ENCODE results near the gene SPATA46. TPM values are rescaled to one million over a fixed set of nuclear protein-coding genes. Genes with fewer than 3 reads are reported as not detected.
A peak's percentile ranks its signal among the peaks of the same experiment; 100 is the strongest.

Gene SPATA46
- total and polyA plus RNA-seq, 2 experiments from 2014 or later: not detected

- TF ChIP-seq JUNB (IDR thresholded peaks at IDR 0.05; ENCODE audit: unreplicated experiment) (no peak), EZH2phosphoT487 (IDR thresholded peaks at IDR 0.05; ENCODE audit: unreplicated experiment) (no peak), ZNF114 (CRISPR knock-in tag; IDR thresholded peaks at IDR 0.05) (no peak), STAT1 (IDR thresholded peaks at IDR 0.05; ENCODE audit: unreplicated experiment) (no peak), ZNF331 (CRISPR knock-in tag; IDR thresholded peaks at IDR 0.05; ENCODE audit: low read depth) (no peak), CTCF (conservative IDR thresholded peaks at IDR 0.05; ENCODE audit: low read depth in 2 of 2) (no peak), POLR2AphosphoS5 (IDR thresholded peaks at IDR 0.05; ENCODE audit: low read depth) (no peak), NANOG (IDR thresholded peaks at IDR 0.05; ENCODE audit: borderline replicate concordance) (no peak), ETS1 (IDR thresholded peaks at IDR 0.05) (no peak), EZH2 (IDR thresholded peaks at IDR 0.05; ENCODE audit: low read depth, unreplicated experiment) (no peak), CREB1 (CRISPR knock-in tag; IDR thresholded peaks at IDR 0.05; ENCODE audit: low read depth) (no peak)
- TF ChIP-seq, protein P1, sequence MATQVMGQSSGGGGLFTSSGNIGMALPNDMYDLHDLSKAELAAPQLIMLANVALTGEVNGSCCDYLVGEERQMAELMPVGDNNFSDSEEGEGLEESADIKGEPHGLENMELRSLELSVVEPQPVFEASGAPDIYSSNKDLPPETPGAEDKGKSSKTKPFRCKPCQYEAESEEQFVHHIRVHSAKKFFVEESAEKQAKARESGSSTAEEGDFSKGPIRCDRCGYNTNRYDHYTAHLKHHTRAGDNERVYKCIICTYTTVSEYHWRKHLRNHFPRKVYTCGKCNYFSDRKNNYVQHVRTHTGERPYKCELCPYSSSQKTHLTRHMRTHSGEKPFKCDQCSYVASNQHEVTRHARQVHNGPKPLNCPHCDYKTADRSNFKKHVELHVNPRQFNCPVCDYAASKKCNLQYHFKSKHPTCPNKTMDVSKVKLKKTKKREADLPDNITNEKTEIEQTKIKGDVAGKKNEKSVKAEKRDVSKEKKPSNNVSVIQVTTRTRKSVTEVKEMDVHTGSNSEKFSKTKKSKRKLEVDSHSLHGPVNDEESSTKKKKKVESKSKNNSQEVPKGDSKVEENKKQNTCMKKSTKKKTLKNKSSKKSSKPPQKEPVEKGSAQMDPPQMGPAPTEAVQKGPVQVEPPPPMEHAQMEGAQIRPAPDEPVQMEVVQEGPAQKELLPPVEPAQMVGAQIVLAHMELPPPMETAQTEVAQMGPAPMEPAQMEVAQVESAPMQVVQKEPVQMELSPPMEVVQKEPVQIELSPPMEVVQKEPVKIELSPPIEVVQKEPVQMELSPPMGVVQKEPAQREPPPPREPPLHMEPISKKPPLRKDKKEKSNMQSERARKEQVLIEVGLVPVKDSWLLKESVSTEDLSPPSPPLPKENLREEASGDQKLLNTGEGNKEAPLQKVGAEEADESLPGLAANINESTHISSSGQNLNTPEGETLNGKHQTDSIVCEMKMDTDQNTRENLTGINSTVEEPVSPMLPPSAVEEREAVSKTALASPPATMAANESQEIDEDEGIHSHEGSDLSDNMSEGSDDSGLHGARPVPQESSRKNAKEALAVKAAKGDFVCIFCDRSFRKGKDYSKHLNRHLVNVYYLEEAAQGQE (IDR thresholded peaks at IDR 0.05; ENCODE audit: unreplicated experiment): no peak
- TF ChIP-seq, protein P2, sequence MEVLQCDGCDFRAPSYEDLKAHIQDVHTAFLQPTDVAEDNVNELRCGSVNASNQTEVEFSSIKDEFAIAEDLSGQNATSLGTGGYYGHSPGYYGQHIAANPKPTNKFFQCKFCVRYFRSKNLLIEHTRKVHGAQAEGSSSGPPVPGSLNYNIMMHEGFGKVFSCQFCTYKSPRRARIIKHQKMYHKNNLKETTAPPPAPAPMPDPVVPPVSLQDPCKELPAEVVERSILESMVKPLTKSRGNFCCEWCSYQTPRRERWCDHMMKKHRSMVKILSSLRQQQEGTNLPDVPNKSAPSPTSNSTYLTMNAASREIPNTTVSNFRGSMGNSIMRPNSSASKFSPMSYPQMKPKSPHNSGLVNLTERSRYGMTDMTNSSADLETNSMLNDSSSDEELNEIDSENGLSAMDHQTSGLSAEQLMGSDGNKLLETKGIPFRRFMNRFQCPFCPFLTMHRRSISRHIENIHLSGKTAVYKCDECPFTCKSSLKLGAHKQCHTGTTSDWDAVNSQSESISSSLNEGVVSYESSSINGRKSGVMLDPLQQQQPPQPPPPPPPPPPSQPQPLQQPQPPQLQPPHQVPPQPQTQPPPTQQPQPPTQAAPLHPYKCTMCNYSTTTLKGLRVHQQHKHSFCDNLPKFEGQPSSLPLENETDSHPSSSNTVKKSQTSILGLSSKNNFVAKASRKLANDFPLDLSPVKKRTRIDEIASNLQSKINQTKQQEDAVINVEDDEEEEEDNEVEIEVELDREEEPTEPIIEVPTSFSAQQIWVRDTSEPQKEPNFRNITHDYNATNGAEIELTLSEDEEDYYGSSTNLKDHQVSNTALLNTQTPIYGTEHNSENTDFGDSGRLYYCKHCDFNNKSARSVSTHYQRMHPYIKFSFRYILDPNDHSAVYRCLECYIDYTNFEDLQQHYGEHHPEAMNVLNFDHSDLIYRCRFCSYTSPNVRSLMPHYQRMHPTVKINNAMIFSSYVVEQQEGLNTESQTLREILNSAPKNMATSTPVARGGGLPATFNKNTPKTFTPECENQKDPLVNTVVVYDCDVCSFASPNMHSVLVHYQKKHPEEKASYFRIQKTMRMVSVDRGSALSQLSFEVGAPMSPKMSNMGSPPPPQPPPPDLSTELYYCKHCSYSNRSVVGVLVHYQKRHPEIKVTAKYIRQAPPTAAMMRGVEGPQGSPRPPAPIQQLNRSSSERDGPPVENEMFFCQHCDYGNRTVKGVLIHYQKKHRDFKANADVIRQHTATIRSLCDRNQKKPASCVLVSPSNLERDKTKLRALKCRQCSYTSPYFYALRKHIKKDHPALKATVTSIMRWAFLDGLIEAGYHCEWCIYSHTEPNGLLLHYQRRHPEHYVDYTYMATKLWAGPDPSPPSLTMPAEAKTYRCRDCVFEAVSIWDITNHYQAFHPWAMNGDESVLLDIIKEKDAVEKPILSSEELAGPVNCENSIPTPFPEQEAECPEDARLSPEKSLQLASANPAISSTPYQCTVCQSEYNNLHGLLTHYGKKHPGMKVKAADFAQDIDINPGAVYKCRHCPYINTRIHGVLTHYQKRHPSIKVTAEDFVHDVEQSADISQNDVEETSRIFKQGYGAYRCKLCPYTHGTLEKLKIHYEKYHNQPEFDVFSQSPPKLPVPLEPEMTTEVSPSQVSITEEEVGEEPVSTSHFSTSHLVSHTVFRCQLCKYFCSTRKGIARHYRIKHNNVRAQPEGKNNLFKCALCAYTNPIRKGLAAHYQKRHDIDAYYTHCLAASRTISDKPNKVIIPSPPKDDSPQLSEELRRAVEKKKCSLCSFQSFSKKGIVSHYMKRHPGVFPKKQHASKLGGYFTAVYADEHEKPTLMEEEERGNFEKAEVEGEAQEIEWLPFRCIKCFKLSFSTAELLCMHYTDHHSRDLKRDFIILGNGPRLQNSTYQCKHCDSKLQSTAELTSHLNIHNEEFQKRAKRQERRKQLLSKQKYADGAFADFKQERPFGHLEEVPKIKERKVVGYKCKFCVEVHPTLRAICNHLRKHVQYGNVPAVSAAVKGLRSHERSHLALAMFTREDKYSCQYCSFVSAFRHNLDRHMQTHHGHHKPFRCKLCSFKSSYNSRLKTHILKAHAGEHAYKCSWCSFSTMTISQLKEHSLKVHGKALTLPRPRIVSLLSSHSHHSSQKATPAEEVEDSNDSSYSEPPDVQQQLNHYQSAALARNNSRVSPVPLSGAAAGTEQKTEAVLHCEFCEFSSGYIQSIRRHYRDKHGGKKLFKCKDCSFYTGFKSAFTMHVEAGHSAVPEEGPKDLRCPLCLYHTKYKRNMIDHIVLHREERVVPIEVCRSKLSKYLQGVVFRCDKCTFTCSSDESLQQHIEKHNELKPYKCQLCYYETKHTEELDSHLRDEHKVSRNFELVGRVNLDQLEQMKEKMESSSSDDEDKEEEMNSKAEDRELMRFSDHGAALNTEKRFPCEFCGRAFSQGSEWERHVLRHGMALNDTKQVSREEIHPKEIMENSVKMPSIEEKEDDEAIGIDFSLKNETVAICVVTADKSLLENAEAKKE (CRISPR knock-in tag; IDR thresholded peaks at IDR 0.05): no peak
- peaks cover 30% of the 10 kb centered on the region for H3K4me1 Mint-ChIP-seq
- Histone ChIP-seq H3F3A (replicated peaks; ENCODE audit: low read depth) (no peaks in the 10 kb centered on the region), H3K27me3 (ENCODE audit: insufficient read depth) (no peaks in the 10 kb centered on the region), H3K4me2 (peak overlapping the region; percentile 17; the same call in 1 of the 2 replicates), H3K27ac (ENCODE audit: low read depth) (no peak overlapping the region), H4K20me1 (replicated peaks; ENCODE audit: insufficient read depth) (no peaks in the 10 kb centered on the region), H3K4me3 (no peak overlapping the region), H2AFZ (no peak overlapping the region), H3K36me3 (ENCODE audit: insufficient read depth) (no peaks in the 10 kb centered on the region), H3K9me2 (ENCODE audit: insufficient read depth) (no peaks in the 10 kb centered on the region), H3K79me2 (replicated peaks; ENCODE audit: insufficient read depth) (no peaks in the 10 kb centered on the region), H3K4me1 (ENCODE audit: insufficient read depth) (peaks cover 14% of the 10 kb centered on the region)
- no peak overlapping the region for H3K27ac Mint-ChIP-seq
- no peak for DNase-seq (ENCODE audit: low spot score)
- ATAC-seq: no peak
- peaks cover 4% of the 10 kb centered on the region for H3K27me3 Mint-ChIP-seq (ENCODE audit: insufficient read depth, low read depth, poor library complexity)
- no peaks in the 10 kb centered on the region; the same call in 2 of the 3 replicates for H3K36me3 Mint-ChIP-seq (ENCODE audit: low read depth)
- no peak overlapping the region for H3K4me3 Mint-ChIP-seq
- H3K9me3 Mint-ChIP-seq: no peaks in the 10 kb centered on the region
Observed at GRCh38 chr1:162333991-162334390, 42.7 kb downstream of the SPATA46 start.
